HepG2 (cell line): ENCODE results near the gene RILPL1. TPM values are rescaled to one million over a fixed set of nuclear protein-coding genes. Genes with fewer than 3 reads are reported as not detected.

ENCODE experiments used
- AGO1 ChIP-seq: fragments of 200-400 bp; formaldehyde crosslinking; IDR thresholded peaks from 2 replicates; pipeline ENCODE4 v1.6.1; 2017; ENCODE audit warnings: mild to moderate bottlenecking, low read depth, low read length, moderate library complexity; ENCODE audit not compliant: poor library complexity, severe bottlenecking
- ERF ChIP-seq: IDR thresholded peaks from 2 replicates; pipeline ENCODE4 v1.6.1; 2018; ENCODE audit warnings: missing biosample characterization, missing genetic modification reagents
- IRF2 ChIP-seq: IDR thresholded peaks from 2 replicates; pipeline ENCODE4 v1.6.1; 2018; ENCODE audit warnings: missing genetic modification reagents, missing compliant biosample characterization
- SAP130 ChIP-seq: IDR thresholded peaks from 2 replicates; pipeline ENCODE4 v1.6.1; 2016; ENCODE audit warnings: low read depth
- ZNF331 ChIP-seq: sonication (generic); formaldehyde crosslinking; IDR thresholded peaks from 2 replicates; pipeline ENCODE4 v1.4.0; 2020; ENCODE audit warnings: missing genetic modification reagents
- ZNF432 ChIP-seq: sonication (generic); formaldehyde crosslinking; IDR thresholded peaks from 2 replicates; pipeline ENCODE4 v1.5.0; 2020; ENCODE audit warnings: missing genetic modification reagents, mild to moderate bottlenecking, borderline replicate concordance
- ZNF569 ChIP-seq: sonication (generic); formaldehyde crosslinking; IDR thresholded peaks from 2 replicates; pipeline ENCODE4 v1.5.0; 2020; ENCODE audit warnings: mild to moderate bottlenecking, missing genetic modification reagents, moderate library complexity, borderline replicate concordance
- ZNF709 ChIP-seq: sonication (generic); formaldehyde crosslinking; IDR thresholded peaks from 2 replicates; pipeline ENCODE4 v1.5.0; 2020; ENCODE audit warnings: mild to moderate bottlenecking, missing genetic modification reagents
- ZNF746 ChIP-seq: sonication (generic); formaldehyde crosslinking; IDR thresholded peaks from 2 replicates; pipeline ENCODE4 v1.8.0; 2022; ENCODE audit warnings: mild to moderate bottlenecking, missing genetic modification reagents
- ZNF761 ChIP-seq: sonication (generic); formaldehyde crosslinking; conservative IDR thresholded peaks from 2 replicates; pipeline ENCODE4 v1.4.0; 2020; ENCODE audit warnings: mild to moderate bottlenecking, missing genetic modification reagents
- ZNF782 ChIP-seq: sonication (generic); formaldehyde crosslinking; IDR thresholded peaks from 2 replicates; pipeline ENCODE4 v1.4.0; 2020; ENCODE audit warnings: missing genetic modification reagents, mild to moderate bottlenecking, borderline replicate concordance
- polyA plus RNA-seq, 8 experiments: library from polyadenylated mRNA; depleted of rRNA in 3 of 8; stranded (reverse) in 7 of 8; unstranded in 1 of 8; fragments of >200 nt; fragmentation: Illumina TruSeq in 4 of 8; extraction: Trizol in 4 of 8; gene quantifications; 2 replicates each; pipeline versions ENCODE4 v1.2.1 to v1.2.3, GENCODE V29; 2011 to 2016; ENCODE audit warnings: low read depth in 4 of 8, missing spikeins in 1 of 8, mixed read lengths in 1 of 8; ENCODE audit not compliant: insufficient read depth in 1 of 8
- total RNA-seq, 5 experiments: library from RNA; depleted of rRNA; stranded (reverse); fragments of >200 nt; fragmentation: Illumina TruSeq; extraction: Trizol; gene quantifications; 2 replicates each; pipeline ENCODE4 v1.2.3, GENCODE V29; 2016; ENCODE audit warnings: low read depth in 1 of 5
- TF ChIP-seq, protein P1 (sequence below): sonication (generic); formaldehyde crosslinking; IDR thresholded peaks from 2 replicates; pipeline ENCODE4 v1.4.0; 2020; ENCODE audit warnings: missing genetic modification reagents
- TF ChIP-seq, protein P2 (sequence below): sonication (generic); formaldehyde crosslinking; IDR thresholded peaks from 2 replicates; pipeline ENCODE4 v1.9.0; 2022; ENCODE audit warnings: missing genetic modification reagents, mild to moderate bottlenecking, borderline replicate concordance
- TF ChIP-seq, protein P3 (sequence below): IDR thresholded peaks from 2 replicates; pipeline ENCODE4 v1.6.1; 2016; ENCODE audit warnings: low read depth, control low read depth
- TF ChIP-seq, protein P4 (sequence below): sonication (generic); formaldehyde crosslinking; conservative IDR thresholded peaks from 2 replicates; pipeline ENCODE4 v1.4.0; 2020; ENCODE audit warnings: mild to moderate bottlenecking, missing genetic modification reagents, moderate library complexity
- TF ChIP-seq, protein P5 (sequence below): IDR thresholded peaks from 2 replicates; pipeline ENCODE4 v1.6.1; 2012; ENCODE audit warnings: low read length, improper control_type of control experiment

Gene RILPL1
- total and polyA plus RNA-seq, 2 of the 13 experiments (the other 11 are each of a cell fraction or from before 2014, with no cell fraction given) = 5.8 to 28.4 TPM

DNA sequence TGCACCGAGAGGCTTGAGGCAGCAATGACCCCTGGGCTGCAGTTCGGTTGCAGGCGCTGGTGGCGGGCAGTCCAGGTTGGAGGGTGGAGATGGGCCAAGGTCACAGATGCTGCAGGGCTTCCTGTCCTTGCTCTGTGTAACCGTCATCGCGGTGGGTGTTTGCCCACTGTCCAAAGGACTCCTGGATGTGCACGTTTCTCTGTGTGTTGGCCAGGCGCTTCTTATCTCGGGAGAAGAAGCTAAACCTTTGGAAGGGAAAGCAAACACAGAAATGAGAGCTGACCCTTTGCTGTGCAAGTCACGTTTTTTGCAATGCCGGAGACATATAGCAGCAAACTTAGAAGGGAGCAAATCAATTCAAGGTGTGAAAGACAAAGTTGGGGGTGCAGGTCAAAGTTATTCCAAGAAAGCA lies 61.1 kb downstream of the RILPL1 start (continued):
- TF ChIP-seq, protein P1, sequence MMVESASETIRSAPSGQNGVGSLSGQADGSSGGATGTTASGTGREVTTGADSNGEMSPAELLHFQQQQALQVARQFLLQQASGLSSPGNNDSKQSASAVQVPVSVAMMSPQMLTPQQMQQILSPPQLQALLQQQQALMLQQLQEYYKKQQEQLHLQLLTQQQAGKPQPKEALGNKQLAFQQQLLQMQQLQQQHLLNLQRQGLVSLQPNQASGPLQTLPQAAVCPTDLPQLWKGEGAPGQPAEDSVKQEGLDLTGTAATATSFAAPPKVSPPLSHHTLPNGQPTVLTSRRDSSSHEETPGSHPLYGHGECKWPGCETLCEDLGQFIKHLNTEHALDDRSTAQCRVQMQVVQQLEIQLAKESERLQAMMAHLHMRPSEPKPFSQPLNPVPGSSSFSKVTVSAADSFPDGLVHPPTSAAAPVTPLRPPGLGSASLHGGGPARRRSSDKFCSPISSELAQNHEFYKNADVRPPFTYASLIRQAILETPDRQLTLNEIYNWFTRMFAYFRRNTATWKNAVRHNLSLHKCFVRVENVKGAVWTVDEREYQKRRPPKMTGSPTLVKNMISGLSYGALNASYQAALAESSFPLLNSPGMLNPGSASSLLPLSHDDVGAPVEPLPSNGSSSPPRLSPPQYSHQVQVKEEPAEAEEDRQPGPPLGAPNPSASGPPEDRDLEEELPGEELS = peak; percentile 93
- TF ChIP-seq ZNF432 (CRISPR knock-in tag) (no peak), ZNF331 (peak; percentile 86), ERF (CRISPR knock-in tag) (peak; percentile 81), IRF2 (CRISPR knock-in tag) (peak; percentile 72; the same call in 1 of the 2 replicates), ZNF709 (CRISPR knock-in tag) (peak; percentile 50; the same call in 1 of the 2 replicates), ZNF782 (no peak), SAP130 (CRISPR knock-in tag) (peak; percentile 89), ZNF746 (peak; percentile 68; the same call in 1 of the 2 replicates), ZNF761 (CRISPR knock-in tag) (0 out of 2 replicates have a peak, but pooled peaks have one; percentile 48), ZNF569 (CRISPR knock-in tag) (0 out of 2 replicates have a peak, but pooled peaks have one; percentile 4), AGO1 (no peak)
- TF ChIP-seq, protein P2, sequence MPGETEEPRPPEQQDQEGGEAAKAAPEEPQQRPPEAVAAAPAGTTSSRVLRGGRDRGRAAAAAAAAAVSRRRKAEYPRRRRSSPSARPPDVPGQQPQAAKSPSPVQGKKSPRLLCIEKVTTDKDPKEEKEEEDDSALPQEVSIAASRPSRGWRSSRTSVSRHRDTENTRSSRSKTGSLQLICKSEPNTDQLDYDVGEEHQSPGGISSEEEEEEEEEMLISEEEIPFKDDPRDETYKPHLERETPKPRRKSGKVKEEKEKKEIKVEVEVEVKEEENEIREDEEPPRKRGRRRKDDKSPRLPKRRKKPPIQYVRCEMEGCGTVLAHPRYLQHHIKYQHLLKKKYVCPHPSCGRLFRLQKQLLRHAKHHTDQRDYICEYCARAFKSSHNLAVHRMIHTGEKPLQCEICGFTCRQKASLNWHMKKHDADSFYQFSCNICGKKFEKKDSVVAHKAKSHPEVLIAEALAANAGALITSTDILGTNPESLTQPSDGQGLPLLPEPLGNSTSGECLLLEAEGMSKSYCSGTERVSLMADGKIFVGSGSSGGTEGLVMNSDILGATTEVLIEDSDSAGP (CRISPR knock-in tag) = peak; percentile 56
- TF ChIP-seq, protein P3, sequence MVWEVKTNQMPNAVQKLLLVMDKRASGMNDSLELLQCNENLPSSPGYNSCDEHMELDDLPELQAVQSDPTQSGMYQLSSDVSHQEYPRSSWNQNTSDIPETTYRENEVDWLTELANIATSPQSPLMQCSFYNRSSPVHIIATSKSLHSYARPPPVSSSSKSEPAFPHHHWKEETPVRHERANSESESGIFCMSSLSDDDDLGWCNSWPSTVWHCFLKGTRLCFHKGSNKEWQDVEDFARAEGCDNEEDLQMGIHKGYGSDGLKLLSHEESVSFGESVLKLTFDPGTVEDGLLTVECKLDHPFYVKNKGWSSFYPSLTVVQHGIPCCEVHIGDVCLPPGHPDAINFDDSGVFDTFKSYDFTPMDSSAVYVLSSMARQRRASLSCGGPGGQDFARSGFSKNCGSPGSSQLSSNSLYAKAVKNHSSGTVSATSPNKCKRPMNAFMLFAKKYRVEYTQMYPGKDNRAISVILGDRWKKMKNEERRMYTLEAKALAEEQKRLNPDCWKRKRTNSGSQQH (CRISPR knock-in tag) = peak; percentile 77
- TF ChIP-seq, protein P4, sequence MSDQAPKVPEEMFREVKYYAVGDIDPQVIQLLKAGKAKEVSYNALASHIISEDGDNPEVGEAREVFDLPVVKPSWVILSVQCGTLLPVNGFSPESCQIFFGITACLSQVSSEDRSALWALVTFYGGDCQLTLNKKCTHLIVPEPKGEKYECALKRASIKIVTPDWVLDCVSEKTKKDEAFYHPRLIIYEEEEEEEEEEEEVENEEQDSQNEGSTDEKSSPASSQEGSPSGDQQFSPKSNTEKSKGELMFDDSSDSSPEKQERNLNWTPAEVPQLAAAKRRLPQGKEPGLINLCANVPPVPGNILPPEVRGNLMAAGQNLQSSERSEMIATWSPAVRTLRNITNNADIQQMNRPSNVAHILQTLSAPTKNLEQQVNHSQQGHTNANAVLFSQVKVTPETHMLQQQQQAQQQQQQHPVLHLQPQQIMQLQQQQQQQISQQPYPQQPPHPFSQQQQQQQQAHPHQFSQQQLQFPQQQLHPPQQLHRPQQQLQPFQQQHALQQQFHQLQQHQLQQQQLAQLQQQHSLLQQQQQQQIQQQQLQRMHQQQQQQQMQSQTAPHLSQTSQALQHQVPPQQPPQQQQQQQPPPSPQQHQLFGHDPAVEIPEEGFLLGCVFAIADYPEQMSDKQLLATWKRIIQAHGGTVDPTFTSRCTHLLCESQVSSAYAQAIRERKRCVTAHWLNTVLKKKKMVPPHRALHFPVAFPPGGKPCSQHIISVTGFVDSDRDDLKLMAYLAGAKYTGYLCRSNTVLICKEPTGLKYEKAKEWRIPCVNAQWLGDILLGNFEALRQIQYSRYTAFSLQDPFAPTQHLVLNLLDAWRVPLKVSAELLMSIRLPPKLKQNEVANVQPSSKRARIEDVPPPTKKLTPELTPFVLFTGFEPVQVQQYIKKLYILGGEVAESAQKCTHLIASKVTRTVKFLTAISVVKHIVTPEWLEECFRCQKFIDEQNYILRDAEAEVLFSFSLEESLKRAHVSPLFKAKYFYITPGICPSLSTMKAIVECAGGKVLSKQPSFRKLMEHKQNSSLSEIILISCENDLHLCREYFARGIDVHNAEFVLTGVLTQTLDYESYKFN = peak; percentile 95
- TF ChIP-seq, protein P5, sequence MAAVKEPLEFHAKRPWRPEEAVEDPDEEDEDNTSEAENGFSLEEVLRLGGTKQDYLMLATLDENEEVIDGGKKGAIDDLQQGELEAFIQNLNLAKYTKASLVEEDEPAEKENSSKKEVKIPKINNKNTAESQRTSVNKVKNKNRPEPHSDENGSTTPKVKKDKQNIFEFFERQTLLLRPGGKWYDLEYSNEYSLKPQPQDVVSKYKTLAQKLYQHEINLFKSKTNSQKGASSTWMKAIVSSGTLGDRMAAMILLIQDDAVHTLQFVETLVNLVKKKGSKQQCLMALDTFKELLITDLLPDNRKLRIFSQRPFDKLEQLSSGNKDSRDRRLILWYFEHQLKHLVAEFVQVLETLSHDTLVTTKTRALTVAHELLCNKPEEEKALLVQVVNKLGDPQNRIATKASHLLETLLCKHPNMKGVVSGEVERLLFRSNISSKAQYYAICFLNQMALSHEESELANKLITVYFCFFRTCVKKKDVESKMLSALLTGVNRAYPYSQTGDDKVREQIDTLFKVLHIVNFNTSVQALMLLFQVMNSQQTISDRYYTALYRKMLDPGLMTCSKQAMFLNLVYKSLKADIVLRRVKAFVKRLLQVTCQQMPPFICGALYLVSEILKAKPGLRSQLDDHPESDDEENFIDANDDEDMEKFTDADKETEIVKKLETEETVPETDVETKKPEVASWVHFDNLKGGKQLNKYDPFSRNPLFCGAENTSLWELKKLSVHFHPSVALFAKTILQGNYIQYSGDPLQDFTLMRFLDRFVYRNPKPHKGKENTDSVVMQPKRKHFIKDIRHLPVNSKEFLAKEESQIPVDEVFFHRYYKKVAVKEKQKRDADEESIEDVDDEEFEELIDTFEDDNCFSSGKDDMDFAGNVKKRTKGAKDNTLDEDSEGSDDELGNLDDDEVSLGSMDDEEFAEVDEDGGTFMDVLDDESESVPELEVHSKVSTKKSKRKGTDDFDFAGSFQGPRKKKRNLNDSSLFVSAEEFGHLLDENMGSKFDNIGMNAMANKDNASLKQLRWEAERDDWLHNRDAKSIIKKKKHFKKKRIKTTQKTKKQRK = no peak
